ENCODE data around the gene AKNA.

Gene AKNA

DNA sequence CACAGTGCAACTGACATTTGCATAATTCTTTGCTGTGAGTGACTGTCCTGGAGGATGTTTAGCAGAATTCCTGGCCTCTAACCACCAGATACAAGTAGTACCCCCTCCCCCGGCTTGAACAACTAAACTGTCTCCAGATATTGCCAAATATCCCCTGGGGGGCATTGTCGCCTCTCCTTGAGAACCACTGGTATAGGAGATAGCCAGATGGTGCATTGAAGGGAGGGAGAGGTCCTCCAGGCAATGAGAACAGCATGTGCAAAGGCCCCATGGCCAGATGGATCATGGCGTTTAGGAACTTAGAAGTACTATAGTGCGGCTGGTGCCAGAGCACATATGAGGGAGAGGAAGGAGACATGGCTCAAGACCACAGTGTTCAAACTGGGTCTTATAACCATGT, 83.8 kb downstream of the AKNA start:
- Histone ChIP-seq H3K27me3 (no peaks in the 10 kb centered on the region), H4K20me1 (peaks cover 0 to 6% (median 0%) of the 10 kb centered on the region in 11 experiments; a peak in 2 of 22 replicates), H3K4me3 (no peak overlapping the region), H3K27ac (no peak overlapping the region), H3K9me3 (replicated peaks in 1 of 11) (no peaks in the 10 kb centered on the region), H3K4me2 (no peak overlapping the region), H3K36me3 (peaks cover 29 to 97% (median 88%) of the 10 kb centered on the region in 11 experiments), H3K4me1 (peaks cover 0 to 14% (median 6%) of the 10 kb centered on the region in 10 experiments; a peak in 8 of 20 replicates), H3K9ac (no peak overlapping the region)
- no peak for TF ChIP-seq Cebpa-rat (IDR thresholded peaks at IDR 0.05)

DNA sequence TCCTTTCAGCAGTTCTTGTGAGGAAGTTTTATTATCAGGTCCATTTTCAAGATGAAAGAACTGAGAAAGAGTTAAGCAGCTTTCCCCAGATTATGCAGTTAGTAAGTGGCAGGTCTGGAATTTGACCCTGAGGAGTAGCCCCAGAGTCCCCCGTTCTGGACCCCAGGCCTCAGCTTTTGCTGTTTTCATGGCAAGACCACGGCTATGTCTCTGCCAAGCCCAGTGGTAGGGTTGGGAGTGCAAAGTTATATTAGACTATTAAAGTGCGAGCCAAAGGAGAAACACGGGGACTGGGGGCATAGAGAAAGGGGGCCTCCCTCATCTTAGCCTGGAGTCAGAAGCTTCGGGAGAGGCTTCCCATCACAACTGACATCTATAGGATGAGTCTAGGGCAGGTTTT, 84.2 kb downstream of the AKNA start:
- Histone ChIP-seq H3K9me3 (replicated peaks in 1 of 11) (no peaks in the 10 kb centered on the region), H3K36me3 (peaks cover 33 to 97% (median 88%) of the 10 kb centered on the region in 11 experiments), H3K4me3 (no peak overlapping the region), H3K4me1 (peaks cover 0 to 14% (median 6%) of the 10 kb centered on the region in 10 experiments; a peak in 8 of 20 replicates), H3K4me2 (no peak overlapping the region), H3K9ac (no peak overlapping the region), H3K27me3 (no peaks in the 10 kb centered on the region), H3K27ac (no peak overlapping the region), H4K20me1 (peaks cover 0 to 6% (median 0%) of the 10 kb centered on the region in 11 experiments; a peak in 2 of 22 replicates)
- TF ChIP-seq Cebpa-rat (IDR thresholded peaks at IDR 0.05): no peak

DNA sequence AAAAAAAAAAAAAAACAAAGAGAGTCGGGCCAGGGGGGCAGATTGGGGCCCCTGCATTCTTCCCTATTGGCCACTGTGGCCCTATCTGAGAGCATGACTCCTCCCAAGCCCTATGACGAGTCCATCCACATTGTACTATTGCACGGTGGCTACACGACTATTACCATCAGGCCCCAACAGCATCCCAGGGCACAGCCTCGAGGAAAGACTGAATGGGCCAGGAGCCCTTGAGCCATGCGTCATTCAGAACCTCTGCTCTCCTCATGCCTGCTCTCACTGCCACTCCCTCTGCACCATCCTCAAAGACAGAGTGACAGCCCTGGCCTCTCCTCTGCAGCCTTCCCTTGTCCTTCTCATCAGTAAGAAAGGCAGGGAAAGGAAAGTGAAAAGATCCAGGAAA, 85.1 kb downstream of the AKNA start:
- Histone ChIP-seq H3K27me3 (no peaks in the 10 kb centered on the region), H3K4me2 (no peak overlapping the region), H3K27ac (no peak overlapping the region), H3K4me3 (no peak overlapping the region), H3K9ac (no peak overlapping the region), H4K20me1 (peaks cover 0 to 6% (median 0%) of the 10 kb centered on the region in 11 experiments; a peak in 2 of 22 replicates), H3K4me1 (peaks cover 0 to 14% (median 6%) of the 10 kb centered on the region in 10 experiments; a peak in 8 of 20 replicates), H3K9me3 (replicated peaks in 1 of 11) (no peaks in the 10 kb centered on the region), H3K36me3 (peaks cover 34 to 97% (median 88%) of the 10 kb centered on the region in 11 experiments)
- TF ChIP-seq Cebpa-rat (IDR thresholded peaks at IDR 0.05): no peak

- Histone ChIP-seq H3K36me3 (peaks cover 41 to 97% (median 88%) of the 10 kb centered on the region in 11 experiments), H3K9ac (no peak overlapping the region)
Measured at GRCh38 chr9:114301798-114302565, 85.8 kb downstream of the AKNA start.

GRCh38 chr9:114300846-114301797, 86.7 kb downstream of the AKNA start:
- H3K9me3 ChIP-seq (replicated peaks in 1 of 11): peaks cover 4 to 5% (median 5%) of the 10 kb centered on the region in 11 experiments; a peak in 21 of 22 replicates
- H3K27me3 ChIP-seq: no peaks in the 10 kb centered on the region
- peaks cover 0 to 6% (median 0%) of the 10 kb centered on the region in 11 experiments; a peak in 2 of 22 replicates for H4K20me1 ChIP-seq
- H3K4me2 ChIP-seq: no peak overlapping the region
- peaks cover 49 to 97% (median 87%) of the 10 kb centered on the region in 11 experiments for H3K36me3 ChIP-seq
- peaks cover 0 to 14% (median 6%) of the 10 kb centered on the region in 10 experiments; a peak in 8 of 20 replicates for H3K4me1 ChIP-seq
- H3K9ac ChIP-seq: no peak overlapping the region
- H3K4me3 ChIP-seq: no peak overlapping the region
- no peak for TF ChIP-seq Cebpa-rat (IDR thresholded peaks at IDR 0.05)
- no peak overlapping the region for H3K27ac ChIP-seq

More at GRCh38 chr9:114301798-114302565, 85.8 kb downstream of the AKNA start:
- Histone ChIP-seq H3K4me1 (peaks cover 0 to 14% (median 6%) of the 10 kb centered on the region in 10 experiments; a peak in 8 of 20 replicates), H3K27ac (no peak overlapping the region), H3K27me3 (no peaks in the 10 kb centered on the region), H3K4me2 (no peak overlapping the region), H3K9me3 (replicated peaks in 1 of 11) (no peaks in the 10 kb centered on the region), H3K4me3 (no peak overlapping the region), H4K20me1 (peaks cover 0 to 6% (median 0%) of the 10 kb centered on the region in 11 experiments; a peak in 2 of 22 replicates)
- no peak for TF ChIP-seq Cebpa-rat (IDR thresholded peaks at IDR 0.05)

GRCh38 chr9:114300153-114300845, 87.5 kb downstream of the AKNA start:
- Histone ChIP-seq H3K4me2 (no peak overlapping the region), H3K4me3 (no peak overlapping the region), H3K9me3 (replicated peaks in 1 of 11) (peaks cover 12 to 14% (median 13%) of the 10 kb centered on the region in 11 experiments), H4K20me1 (peaks cover 0 to 3% (median 0%) of the 10 kb centered on the region in 11 experiments; a peak in 2 of 22 replicates), H3K27ac (no peak overlapping the region; a peak in 1 of 22 replicates), H3K27me3 (no peaks in the 10 kb centered on the region), H3K36me3 (peaks cover 58 to 99% (median 90%) of the 10 kb centered on the region in 11 experiments), H3K4me1 (peaks cover 0 to 10% (median 2%) of the 10 kb centered on the region in 10 experiments; a peak in 7 of 20 replicates), H3K9ac (no peak overlapping the region)
- no peak for TF ChIP-seq Cebpa-rat (IDR thresholded peaks at IDR 0.05)

- Histone ChIP-seq H3K9me3 (replicated peaks in 1 of 11) (peaks cover 20 to 21% (median 21%) of the 10 kb centered on the region in 11 experiments), H3K4me3 (no peak overlapping the region), H3K4me2 (no peak overlapping the region), H3K27me3 (no peaks in the 10 kb centered on the region), H3K27ac (no peak overlapping the region; a peak in 1 of 22 replicates), H3K36me3 (peaks cover 65 to 100% (median 90%) of the 10 kb centered on the region in 11 experiments), H3K9ac (no peak overlapping the region), H4K20me1 (no peaks in the 10 kb centered on the region; a peak in 1 of 22 replicates), H3K4me1 (peaks cover 0 to 5% (median 0%) of the 10 kb centered on the region in 10 experiments; a peak in 1 of 20 replicates)
- no peak for TF ChIP-seq Cebpa-rat (IDR thresholded peaks at IDR 0.05)
Measured at GRCh38 chr9:114299286-114300152, 88.3 kb downstream of the AKNA start.

Measured in BLaER1 treated with 17β-estradiol and CSF1 and Interleukin-3, amounts not matched to agents 10 nM and 100 nM (cell line).